IPS-NIHi11 (cell line): Measurements from ENCODE around the gene OR1L4.

Source experiments
- DNase-seq: peaks from one replicate; pipeline ENCODE4 v3.0.0; 2012; ENCODE audit warnings: mixed read lengths, low spot score

OR1L4 gene, protein sequence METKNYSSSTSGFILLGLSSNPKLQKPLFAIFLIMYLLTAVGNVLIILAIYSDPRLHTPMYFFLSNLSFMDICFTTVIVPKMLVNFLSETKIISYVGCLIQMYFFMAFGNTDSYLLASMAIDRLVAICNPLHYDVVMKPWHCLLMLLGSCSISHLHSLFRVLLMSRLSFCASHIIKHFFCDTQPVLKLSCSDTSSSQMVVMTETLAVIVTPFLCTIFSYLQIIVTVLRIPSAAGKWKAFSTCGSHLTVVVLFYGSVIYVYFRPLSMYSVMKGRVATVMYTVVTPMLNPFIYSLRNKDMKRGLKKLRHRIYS

DNA sequence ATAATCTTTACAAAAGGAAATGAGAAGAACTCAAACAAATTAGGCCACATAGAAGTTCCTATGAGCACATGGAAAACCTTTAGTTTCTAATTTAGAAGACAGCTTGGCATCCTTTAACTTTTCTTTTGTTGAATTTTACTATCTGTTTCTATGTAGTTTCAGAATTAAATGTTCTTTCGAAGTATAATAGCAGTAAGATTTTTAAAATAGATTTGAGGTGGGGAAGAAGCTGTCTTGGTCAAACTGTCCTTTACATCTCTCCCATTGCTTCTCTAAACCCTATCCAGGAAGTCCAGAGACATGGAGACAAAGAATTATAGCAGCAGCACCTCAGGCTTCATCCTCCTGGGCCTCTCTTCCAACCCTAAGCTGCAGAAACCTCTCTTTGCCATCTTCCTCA, at the start of gene OR1L4:
Gene OR1L4 (plus strand): TSS at position 301 of the 400 bp plus-strand sequence. CDS start 0 bp downstream, at position 301.
- no peak for DNase-seq

DNA sequence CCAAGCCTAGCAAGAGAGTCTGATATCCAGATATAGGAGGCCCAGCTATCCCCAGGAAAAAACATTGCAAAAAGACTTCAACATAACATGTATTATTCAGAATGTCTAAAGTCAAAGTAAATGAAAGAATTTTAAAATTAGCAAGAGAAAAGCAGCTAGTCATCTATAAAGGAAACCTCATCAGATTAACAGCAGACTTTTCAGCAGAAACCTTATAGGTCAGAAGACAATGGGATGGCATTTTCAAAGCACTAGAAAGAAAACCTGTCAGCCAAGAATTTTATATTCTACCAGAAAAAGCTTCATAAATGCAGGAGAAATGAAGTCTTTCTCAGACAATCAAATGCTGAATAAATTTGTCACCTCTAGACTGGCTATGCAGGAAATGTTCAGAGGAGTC, 38.9 kb upstream of the OR1L4 start:
- no peak for DNase-seq

DNA sequence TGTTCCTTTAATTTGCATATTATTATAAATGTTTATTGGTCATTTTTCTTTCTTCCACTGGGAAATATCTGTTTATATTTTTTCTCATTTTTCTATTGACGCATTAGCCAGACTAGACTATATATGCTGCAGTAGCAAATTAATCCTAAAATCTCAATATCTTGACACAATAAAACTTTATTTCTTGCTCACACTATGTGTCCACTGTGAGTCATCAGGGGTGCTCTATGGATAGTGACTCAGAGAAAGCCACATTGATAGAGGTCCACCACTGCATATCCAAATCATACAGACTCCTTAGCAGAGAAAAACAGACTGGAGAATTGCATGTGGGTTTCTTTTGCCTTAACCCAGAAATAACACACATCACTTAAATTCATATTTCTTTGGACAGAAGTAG, 28.1 kb upstream of the OR1L4 start:
- DNase-seq, result no peak

DNA sequence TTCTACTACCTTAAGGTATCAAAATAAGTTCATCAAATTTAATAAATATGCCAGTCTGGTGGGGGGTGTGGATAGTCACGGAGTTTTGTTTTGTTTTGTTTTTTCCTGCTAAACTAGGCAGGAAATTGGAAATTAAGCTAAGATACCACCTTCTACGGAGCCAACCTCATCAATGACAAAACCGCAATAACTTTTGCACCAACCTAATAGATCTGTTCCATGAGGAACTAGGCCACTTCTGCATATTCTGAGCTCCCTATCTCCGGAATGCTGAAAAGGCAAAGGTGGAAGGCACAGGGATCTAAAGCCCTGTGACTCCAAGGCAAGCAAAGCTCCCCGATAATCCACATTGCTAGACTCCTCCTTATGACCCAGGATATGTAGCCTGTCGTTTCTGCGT, 5.8 kb upstream of the OR1L4 start:
- DNase-seq, result no peak

DNA sequence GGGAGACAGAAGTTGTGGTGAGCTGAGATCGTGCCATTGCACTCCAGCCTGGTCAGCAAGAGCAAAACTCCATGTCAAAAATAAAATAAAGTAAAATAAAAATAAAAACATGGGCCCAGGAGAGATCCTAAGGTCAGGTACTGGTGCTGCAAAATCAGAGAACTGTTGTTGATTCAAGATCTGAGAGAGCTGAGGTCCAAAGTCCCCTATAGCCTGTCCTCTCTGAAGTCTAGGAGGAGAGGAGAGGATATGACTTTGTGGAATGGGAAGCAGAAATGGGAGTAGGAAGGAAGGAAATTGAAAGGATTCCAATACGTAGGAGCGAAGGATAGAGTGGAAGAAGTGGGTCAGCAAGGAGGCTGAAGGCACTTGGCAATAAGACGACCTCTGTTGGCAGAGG, 4.6 kb upstream of the OR1L4 start:
- no peak for DNase-seq

DNA sequence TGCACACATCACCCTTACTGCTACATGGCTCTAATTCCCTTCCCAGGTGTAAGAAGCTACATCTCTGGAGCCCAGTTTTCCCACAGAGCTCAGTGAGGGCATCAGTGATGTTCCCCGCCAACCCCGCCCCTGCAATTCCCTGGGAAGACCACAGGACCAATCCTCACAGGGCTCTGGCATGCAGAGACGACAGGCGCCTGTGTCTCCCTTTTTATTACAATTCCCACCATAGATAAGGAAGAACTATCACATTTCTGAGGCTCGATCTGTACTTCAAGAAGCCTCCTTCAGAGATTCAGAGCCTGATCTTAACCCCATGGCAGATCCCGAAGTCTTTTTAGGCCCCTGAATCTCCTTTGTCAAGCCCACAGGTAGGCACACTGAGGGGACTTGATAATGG, 18.2 kb downstream of the OR1L4 start, which contains the start of gene OR1L6:
Gene OR1L6 (plus strand): TSS at position 301 of the 400 bp plus-strand sequence. CDS start 7,545 bp downstream, outside the sequence.
- no peak for DNase-seq

DNA sequence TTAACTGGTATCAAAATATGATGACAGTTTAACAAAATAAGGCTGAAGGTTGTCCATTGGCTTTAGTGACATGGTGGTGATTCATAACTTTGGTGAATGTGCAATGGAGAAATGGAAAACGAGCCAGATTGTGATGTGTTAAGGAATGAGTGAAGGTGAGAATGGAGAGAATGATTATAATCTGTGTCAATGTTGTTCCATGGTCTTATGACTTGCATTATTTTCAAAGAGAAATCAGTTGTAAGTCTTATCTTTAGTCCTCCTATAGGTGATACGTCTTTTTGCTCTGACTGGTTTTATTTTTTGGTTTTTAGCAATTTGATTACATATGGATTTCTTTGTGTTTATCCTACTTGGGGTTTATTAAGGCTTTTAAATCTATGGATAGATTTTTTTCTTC, 31.0 kb downstream of the OR1L4 start:
- DNase-seq, result no peak

DNA sequence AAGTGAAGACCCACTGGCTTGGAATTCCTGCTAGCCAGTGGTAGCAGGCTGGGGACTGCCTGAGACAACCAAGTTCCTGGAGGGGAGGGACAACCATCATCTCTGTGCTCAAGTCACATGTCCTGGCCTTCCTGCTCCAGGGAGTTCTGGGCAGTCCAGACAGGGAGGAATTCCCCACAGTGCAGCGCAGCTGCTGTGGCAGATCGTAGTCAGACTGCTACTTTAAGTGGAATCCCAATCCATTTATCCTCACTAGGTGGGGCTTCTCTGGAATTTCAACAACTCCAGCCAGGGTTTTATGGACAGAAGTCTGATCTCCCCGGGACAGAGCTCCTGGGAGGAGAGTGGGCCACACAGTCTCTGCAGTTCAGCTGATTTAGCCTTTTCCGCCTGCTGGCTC, 44.0 kb downstream of the OR1L4 start:
- no peak for DNase-seq
